ENCODE data around the gene SMIM21.

SMIM21 gene

DNA sequence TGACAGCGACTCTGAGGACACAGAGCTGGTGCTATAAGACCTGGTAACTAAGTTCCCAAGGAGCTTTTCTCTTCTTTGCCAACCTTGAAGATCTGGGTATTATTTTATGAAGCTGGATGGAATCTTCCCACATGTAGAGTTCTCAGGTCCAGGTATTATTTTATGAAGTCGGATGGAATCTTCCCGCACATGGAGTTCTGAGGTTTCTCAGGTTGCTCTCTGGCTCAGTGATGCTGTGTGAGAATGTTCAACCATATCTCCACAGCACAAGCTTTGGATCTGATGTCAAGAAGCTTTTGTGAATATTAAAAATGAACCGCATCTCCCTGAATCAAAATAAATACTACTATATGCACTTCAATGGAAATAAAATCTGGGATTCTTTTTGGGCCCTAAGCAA lies at the start of gene SMIM21:
TSS of gene SMIM21 (minus strand) at position 101 of the 400 bp plus-strand sequence. CDS start 140 bp downstream, outside the sequence.
- DNase-seq (ENCODE audit: low read depth): no peak

- DNase-seq (ENCODE audit: low read depth): peak; percentile 41
These were observed 47.7 kb upstream of the SMIM21 start for GRCh38 chr18:75475228-75475627.

DNA sequence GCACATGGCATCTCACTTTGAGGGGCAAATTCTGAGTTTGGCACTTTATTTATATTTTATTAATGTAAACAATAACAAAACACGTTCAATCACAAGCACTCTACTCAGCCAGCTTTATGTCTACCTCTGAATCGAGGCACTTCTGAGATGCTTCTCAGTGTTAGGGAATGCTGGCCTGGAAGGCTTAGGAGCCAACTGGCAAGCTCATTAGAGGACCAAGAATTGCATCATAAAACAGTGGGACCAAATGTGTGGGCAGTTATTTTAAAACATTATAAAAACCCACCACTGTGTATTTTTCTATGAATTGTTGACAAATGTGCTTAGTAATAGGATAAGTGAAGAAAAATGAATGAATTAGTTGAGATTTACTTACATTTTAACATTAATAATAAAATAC lies 46.8 kb upstream of the SMIM21 start:
- DNase-seq (ENCODE audit: low read depth): no peak

- DNase-seq (ENCODE audit: low read depth): no peak
These were observed 45.8 kb upstream of the SMIM21 start for GRCh38 chr18:75473316-75473715.

GRCh38 chr18:75472906-75473305 lies 45.4 kb upstream of the SMIM21 start:
- DNase-seq (ENCODE audit: low read depth): no peak

DNA sequence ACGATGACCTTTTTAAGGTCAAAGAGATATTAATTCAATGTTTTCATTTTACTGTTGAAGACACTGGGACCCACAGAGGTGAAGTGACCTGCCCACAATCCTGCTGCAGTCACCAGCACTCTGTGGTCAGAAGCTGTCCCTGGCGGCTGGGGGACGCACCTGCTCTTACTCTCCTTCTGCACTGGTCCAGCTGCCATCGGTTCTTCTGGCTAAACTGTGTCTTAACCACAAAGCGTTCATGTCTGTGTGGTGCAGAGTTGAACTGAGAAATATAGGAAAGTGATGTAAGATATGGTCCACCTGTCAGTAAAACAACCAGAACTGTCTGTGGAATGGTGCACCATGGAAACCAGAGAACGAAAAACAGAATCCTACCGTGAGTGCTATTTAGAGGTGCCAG lies 44.9 kb upstream of the SMIM21 start:
- DNase-seq (ENCODE audit: low read depth): no peak

DNA sequence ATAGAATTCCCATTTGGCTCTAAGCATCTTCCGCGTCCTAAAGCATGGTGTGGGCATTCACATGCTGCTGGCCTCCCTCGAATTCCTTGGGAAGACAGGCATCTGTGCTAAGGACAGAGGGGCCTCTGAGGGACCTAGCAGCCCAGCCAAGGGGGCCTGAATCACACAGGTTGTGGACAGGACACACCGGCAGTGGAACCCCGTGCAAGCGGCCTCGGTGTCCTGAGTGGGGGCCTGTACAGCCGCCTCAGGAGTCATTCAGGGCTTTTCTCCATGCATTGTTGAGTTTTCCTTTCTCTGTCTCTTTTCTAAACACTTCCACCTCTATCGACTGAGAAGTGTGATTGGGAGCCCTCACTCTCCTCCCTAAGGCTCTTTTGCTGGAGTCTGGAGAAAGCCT lies 44.3 kb upstream of the SMIM21 start:
- no peak for DNase-seq (ENCODE audit: low read depth)

DNA sequence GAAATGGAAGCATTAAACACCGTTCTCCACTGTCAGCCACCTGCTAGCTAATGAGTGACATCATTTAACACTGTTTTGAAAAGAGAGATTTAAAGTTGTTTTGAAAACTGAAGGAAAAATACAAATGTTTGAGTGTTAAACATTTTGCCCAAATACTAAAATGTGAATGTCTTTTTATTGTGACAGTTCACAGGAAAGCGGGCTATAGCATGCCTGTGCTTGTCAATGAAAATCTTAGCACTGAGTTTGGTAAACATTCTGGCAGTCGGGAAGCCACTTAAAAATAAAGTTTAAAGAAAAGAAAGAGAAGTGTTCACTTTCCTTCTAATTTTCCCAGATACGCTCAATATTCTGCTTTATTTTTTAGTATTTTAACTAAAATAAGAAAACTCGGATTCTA lies 40.3 kb upstream of the SMIM21 start:
- DNase-seq (ENCODE audit: low read depth): no peak

DNA sequence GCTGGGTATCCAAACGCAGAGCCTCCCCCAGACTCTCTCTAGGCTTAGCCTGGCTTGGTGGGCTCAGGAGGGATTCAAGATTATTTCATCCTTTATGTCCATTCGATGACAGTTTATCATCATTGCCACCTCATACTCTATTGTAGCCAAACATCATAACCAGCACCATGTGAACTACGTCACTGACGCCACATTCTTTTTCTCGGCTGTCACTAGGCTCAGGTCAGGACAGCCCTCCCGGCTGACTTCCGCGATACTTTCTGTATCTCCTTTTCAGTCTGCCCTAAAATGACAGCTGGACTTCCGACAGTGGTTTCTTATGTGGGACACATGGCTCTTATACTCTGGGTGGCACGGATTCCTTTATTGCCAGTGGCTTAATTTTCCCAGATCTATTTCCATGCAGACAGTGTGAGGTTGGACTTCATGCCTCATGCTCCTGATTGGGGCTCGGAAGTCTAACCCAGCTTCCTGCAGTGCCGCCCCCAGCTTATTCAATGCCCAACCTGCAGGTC lies 39.8 kb upstream of the SMIM21 start:
- no peak for DNase-seq (ENCODE audit: low read depth)

DNA sequence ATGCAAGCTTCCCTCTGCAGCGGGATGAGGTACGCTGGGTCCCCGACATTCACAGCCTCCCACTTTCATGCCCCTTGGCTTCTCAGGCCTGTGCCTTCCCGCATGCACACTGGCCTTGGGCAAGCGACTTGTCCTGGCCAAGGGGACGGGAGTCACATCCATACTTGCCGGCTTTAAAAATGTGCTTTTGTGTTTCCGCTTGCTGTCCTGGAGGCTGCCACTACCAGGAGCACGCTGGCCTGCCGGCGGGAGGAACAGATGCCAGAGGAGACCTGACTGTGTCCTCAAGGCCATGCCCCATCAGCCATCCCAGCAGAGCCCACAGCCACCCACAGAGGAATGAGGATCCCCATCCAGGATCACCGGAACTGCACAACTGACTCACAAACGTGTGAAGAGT lies 36.9 kb upstream of the SMIM21 start:
- no peak for DNase-seq (ENCODE audit: low read depth)

- DNase-seq (ENCODE audit: low read depth): no peak
These were observed 34.8 kb upstream of the SMIM21 start for GRCh38 chr18:75462178-75462832.

GRCh38 chr18:75456199-75456631 lies 28.7 kb upstream of the SMIM21 start:
- DNase-seq (ENCODE audit: low read depth): no peak

GRCh38 chr18:75455249-75456198 lies 28.0 kb upstream of the SMIM21 start:
- DNase-seq (ENCODE audit: low read depth): no peak

GRCh38 chr18:75454022-75454795 lies 26.7 kb upstream of the SMIM21 start:
- no peak for DNase-seq (ENCODE audit: low read depth)

DNA sequence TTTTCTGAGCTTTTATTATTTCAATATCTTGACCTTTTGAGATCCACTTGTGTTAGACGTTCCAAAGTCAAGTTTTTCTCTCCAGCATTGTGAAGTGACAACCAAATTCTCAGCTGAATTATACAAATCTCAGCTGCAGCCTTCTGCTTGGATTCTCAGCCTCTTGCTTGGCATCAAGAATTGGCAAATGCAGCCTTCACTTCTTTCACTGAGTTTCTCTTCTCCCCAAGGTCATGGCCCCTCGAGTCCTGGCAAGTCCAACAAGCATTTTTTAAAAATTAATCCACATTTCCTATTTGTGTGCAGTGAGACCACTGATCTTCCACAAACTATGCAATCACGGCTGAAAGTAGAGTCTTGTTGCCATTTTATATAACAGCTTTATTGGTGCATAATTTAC lies 23.4 kb upstream of the SMIM21 start:
- no peak for DNase-seq (ENCODE audit: low read depth)

GRCh38 chr18:75441896-75442295 lies 14.4 kb upstream of the SMIM21 start:
- no peak for DNase-seq (ENCODE audit: low read depth)

GRCh38 chr18:75439348-75439747 lies 11.8 kb upstream of the SMIM21 start:
- no peak for DNase-seq (ENCODE audit: low read depth)

DNA sequence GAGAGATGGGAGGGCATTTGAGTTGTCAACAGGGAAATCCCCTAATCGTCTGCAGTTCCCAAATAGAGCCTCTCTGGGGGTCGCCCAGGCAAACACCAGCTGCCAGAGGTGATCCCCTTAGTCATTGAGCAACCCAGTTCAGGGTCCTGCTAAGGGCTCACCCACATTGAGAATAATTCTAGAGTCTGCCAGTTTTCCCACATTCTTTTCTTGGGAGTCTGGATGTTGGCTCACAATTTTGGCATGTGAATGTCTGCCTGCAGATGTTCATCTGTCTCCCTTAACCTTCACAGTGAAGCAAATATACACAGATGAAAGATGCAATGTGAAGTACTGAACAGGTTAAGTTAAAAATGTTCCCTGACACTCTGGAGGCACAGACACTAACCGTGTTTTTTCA lies 11.4 kb upstream of the SMIM21 start:
- no peak for DNase-seq (ENCODE audit: low read depth)

DNA sequence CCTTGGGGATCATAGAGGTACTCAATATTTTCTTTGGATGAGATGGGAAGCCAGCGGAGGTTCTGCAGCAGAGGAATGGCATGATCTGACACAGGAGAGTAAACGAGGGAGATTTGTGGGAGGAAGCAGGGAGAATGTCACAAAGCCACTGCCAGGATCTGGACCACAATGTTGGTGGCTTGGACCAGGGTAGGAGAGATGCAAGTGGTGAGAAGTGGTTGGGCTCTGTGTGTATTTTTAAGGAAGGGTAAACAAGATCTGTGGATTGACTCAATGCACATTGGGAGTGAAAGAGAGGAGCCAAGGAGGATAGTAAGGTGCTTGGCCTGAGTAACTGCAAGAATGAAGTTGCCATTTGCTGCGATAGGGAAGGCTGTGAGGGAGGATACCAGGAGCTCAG lies 10.5 kb upstream of the SMIM21 start:
- DNase-seq (ENCODE audit: low read depth): no peak

GRCh38 chr18:75433098-75433497 lies 5.6 kb upstream of the SMIM21 start:
- no peak for DNase-seq (ENCODE audit: low read depth)

- DNase-seq (ENCODE audit: low read depth): no peak
These were observed 2.5 kb upstream of the SMIM21 start for GRCh38 chr18:75429975-75430374.

- DNase-seq (ENCODE audit: low read depth): no peak
These were observed 987 bp upstream of the SMIM21 start for GRCh38 chr18:75428490-75428889.
